Lower leg skin (tissue), 3 donors: Measurements from ENCODE around the gene EPS8L3.

Source experiments
- CTCF ChIP-seq, 3 donors: fragments of 450-650 bp; IDR thresholded peaks; one replicate each; pipeline ENCODE4 v1.5.1; 2016; ENCODE audit warnings: antibody characterized with exemption in 3 of 3, mild to moderate bottlenecking in 3 of 3, moderate library complexity in 2 of 3
- POLR2A ChIP-seq, 2 donors: fragments of 450-650 bp; IDR thresholded peaks; one replicate each; pipeline ENCODE4 v1.6.1; 2016 to 2017; ENCODE audit warnings: antibody characterized with exemption in 2 of 2, mild to moderate bottlenecking in 1 of 2, moderate library complexity in 1 of 2

GRCh38 chr1:109783436-109783835 lies 19.7 kb upstream of the EPS8L3 start:
- TF ChIP-seq CTCF (IDR thresholded peaks at IDR 0.05) (no peak), POLR2A (IDR thresholded peaks at IDR 0.05) (no peak)
